ENCODE data around the gene DGKH. TPM values are rescaled to one million over a fixed set of nuclear protein-coding genes. Genes with fewer than 3 reads are reported as not detected.

The DGKH gene
- total and polyA plus RNA-seq, 2 donors (not counting 1 experiment from before 2014, with no cell fraction given), result 0.06 to 0.67 TPM

- POLR2A ChIA-PET, result no interaction called here
- TF ChIP-seq EZH2 (IDR thresholded peaks at IDR 0.05; ENCODE audit: borderline replicate concordance, insufficient read depth, low read depth, low read length, poor library complexity, severe bottlenecking) (no peak), CTCF (IDR thresholded peaks at IDR 0.05) (no peak)
- CTCF ChIA-PET, result interaction anchor here (0.7 to 1.7 kb wide), 2 partner anchors 13 to 93 kb away, joined by 3 to 9 read pairs; no protein-coding TSS in a partner anchor
Measured at GRCh38 chr13:42125046-42125445, 76.6 kb downstream of the DGKH start.

GRCh38 chr13:42127047-42127446 is 78.6 kb downstream of the DGKH start:
- H3K36me3 ChIP-seq (replicated peaks in 1 of 2; ENCODE audit: control extremely low read depth in 1 of 2, control insufficient read depth in 1 of 2, extremely low read depth in 1 of 2, insufficient read depth in 2 of 2, low read length in 1 of 2), result no peaks in the 10 kb centered on the region
- CTCF ChIA-PET, result no interaction called here
- WGBS (ENCODE audit: insufficient coverage), result 100% methylated on average over 1 of the region's 3 CpGs

More at GRCh38 chr13:42125046-42125445, 76.6 kb downstream of the DGKH start:
- Mint-ChIP-seq H3K4me3 (no peak overlapping the region), H3K27ac (no peak overlapping the region), H3K27me3 (no peaks in the 10 kb centered on the region), H3K4me1 (no peaks in the 10 kb centered on the region), H3K9me3 (ENCODE audit: insufficient read depth) (no peaks in the 10 kb centered on the region)
- Histone ChIP-seq H3K4me1 (ENCODE audit: control insufficient read depth in 2 of 2, insufficient read depth in 2 of 2, low read length in 2 of 2) (no peaks in the 10 kb centered on the region), H3K4me3 (ENCODE audit: control extremely low read depth in 1 of 5, extremely low read depth in 1 of 5, insufficient read depth in 1 of 5, low read depth in 2 of 5, low read length in 4 of 5) (no peak overlapping the region), H2AFZ (ENCODE audit: insufficient read depth, low read depth, low read length, poor library complexity, severe bottlenecking) (no peak overlapping the region), H4K20me1 (ENCODE audit: control insufficient read depth, insufficient read depth, low read length, poor library complexity, severe bottlenecking) (no peaks in the 10 kb centered on the region), H3K27ac (ENCODE audit: low read length in 2 of 2) (no peak overlapping the region), H3K9ac (ENCODE audit: low read length) (no peak overlapping the region), H3K4me2 (replicated peaks; ENCODE audit: low read depth, low read length, poor library complexity, severe bottlenecking) (no peak overlapping the region), H3K36me3 (replicated peaks in 1 of 2; ENCODE audit: control extremely low read depth in 1 of 2, control insufficient read depth in 1 of 2, extremely low read depth in 1 of 2, insufficient read depth in 2 of 2, low read length in 1 of 2) (no peaks in the 10 kb centered on the region), H3K27me3 (replicated peaks in 1 of 4; ENCODE audit: control extremely low read depth in 1 of 4, control insufficient read depth in 3 of 4, insufficient read depth in 4 of 4, low read length in 3 of 4) (no peaks in the 10 kb centered on the region), H3K79me2 (ENCODE audit: control insufficient read depth, insufficient read depth, low read length) (no peaks in the 10 kb centered on the region), H3K9me3 (ENCODE audit: control extremely low read depth in 1 of 3, control insufficient read depth in 2 of 3, insufficient read depth in 1 of 3, low read length in 2 of 3) (no peaks in the 10 kb centered on the region)
- DNase-seq (no peak), ATAC-seq (ENCODE audit: low read depth) (no peak)
- intact Hi-C loops (cut with micrococcal nuclease), result no loop called here
- WGBS (ENCODE audit: insufficient coverage), result 100% methylated on average over 2 of the region's 2 CpGs

More at GRCh38 chr13:42127047-42127446, 78.6 kb downstream of the DGKH start:
- Histone ChIP-seq H3K9ac (ENCODE audit: low read length) (no peak overlapping the region), H3K4me2 (replicated peaks; ENCODE audit: low read depth, low read length, poor library complexity, severe bottlenecking) (no peak overlapping the region), H3K4me3 (ENCODE audit: control extremely low read depth in 1 of 5, extremely low read depth in 1 of 5, insufficient read depth in 1 of 5, low read depth in 2 of 5, low read length in 4 of 5) (no peak overlapping the region), H3K27ac (ENCODE audit: low read length in 2 of 2) (no peak overlapping the region), H4K20me1 (ENCODE audit: control insufficient read depth, insufficient read depth, low read length, poor library complexity, severe bottlenecking) (no peaks in the 10 kb centered on the region), H3K79me2 (ENCODE audit: control insufficient read depth, insufficient read depth, low read length) (no peaks in the 10 kb centered on the region), H3K9me3 (ENCODE audit: control extremely low read depth in 1 of 3, control insufficient read depth in 2 of 3, insufficient read depth in 1 of 3, low read length in 2 of 3) (no peaks in the 10 kb centered on the region), H2AFZ (ENCODE audit: insufficient read depth, low read depth, low read length, poor library complexity, severe bottlenecking) (no peak overlapping the region), H3K4me1 (ENCODE audit: control insufficient read depth in 2 of 2, insufficient read depth in 2 of 2, low read length in 2 of 2) (no peaks in the 10 kb centered on the region), H3K27me3 (replicated peaks in 1 of 4; ENCODE audit: control extremely low read depth in 1 of 4, control insufficient read depth in 3 of 4, insufficient read depth in 4 of 4, low read length in 3 of 4) (no peaks in the 10 kb centered on the region)
- H3K9me3 Mint-ChIP-seq (ENCODE audit: insufficient read depth), result no peaks in the 10 kb centered on the region
- H3K27ac Mint-ChIP-seq, result no peak overlapping the region
- ATAC-seq (ENCODE audit: low read depth) (no peak), DNase-seq (no peak)
- intact Hi-C loops (cut with micrococcal nuclease), result no loop called here
- H3K27me3 Mint-ChIP-seq, result no peaks in the 10 kb centered on the region
- no peaks in the 10 kb centered on the region for H3K4me1 Mint-ChIP-seq
- POLR2A ChIA-PET, result no interaction called here
- TF ChIP-seq EZH2 (IDR thresholded peaks at IDR 0.05; ENCODE audit: borderline replicate concordance, insufficient read depth, low read depth, low read length, poor library complexity, severe bottlenecking), result no peak
- no peak for TF ChIP-seq CTCF (IDR thresholded peaks at IDR 0.05)
- H3K4me3 Mint-ChIP-seq, result no peak overlapping the region

Data from B cell (primary cell).